BJ (cell line): ENCODE measurements around the gene MRPL36. TPM values are rescaled to one million over a fixed set of nuclear protein-coding genes. Genes with fewer than 3 reads are reported as not detected.
"Not testable (repeated sequence)": the region's sequence is repeated elsewhere in the genome, so short reads cannot be mapped to it uniquely, and the experiment has no call there.

ENCODE experiments used
- CTCF ChIA-PET: fragments of 350-600 bp; formaldehyde crosslinking; extraction: SDS; loops from one replicate; lab custom pipeline; 2021; ENCODE audit warnings: antibody characterized with exemption, inconsistent platforms; lab: Yijun Ruan, JAX
- POLR2A ChIA-PET: fragments of 300-600 bp; sonication (Branson Sonifier 250); formaldehyde crosslinking; extraction: SDS; loops from one replicate; lab custom pipeline; 2021; ENCODE audit warnings: antibody characterized with exemption; lab: Charles Lee
- DNase-seq: peaks from one replicate; pipeline ENCODE4 v3.0.0-alpha.2; 2011; ENCODE audit warnings: low read depth
- H3K27me3 ChIP-seq: 2 replicates; pipeline ENCODE4 v1.6.0; 2011; ENCODE audit warnings: low read length; ENCODE audit not compliant: control insufficient read depth, insufficient read depth
- H3K36me3 ChIP-seq: 2 replicates; pipeline ENCODE4 v1.5.1; 2011; ENCODE audit warnings: low read length; ENCODE audit not compliant: control insufficient read depth, insufficient read depth
- H3K4me3 ChIP-seq: 2 replicates; pipeline ENCODE4 v1.5.1; 2011; ENCODE audit warnings: low read depth, mild to moderate bottlenecking, control low read depth, low read length
- polyA plus RNA-seq: library from polyadenylated mRNA; depleted of rRNA; stranded (reverse); fragments of >200 nt; gene quantifications from 2 replicates; pipeline ENCODE4 v1.2.3, GENCODE V29; 2011
- TF ChIP-seq, protein P1 (sequence below): IDR thresholded peaks from 2 replicates; pipeline ENCODE4 v1.5.1; 2011; ENCODE audit warnings: low read depth, mild to moderate bottlenecking, control low read depth, inconsistent platforms, low read length, moderate library complexity; ENCODE audit not compliant: insufficient read depth

MRPL36 gene
- polyA plus RNA-seq, 1 experiment = 67.9 TPM

DNA sequence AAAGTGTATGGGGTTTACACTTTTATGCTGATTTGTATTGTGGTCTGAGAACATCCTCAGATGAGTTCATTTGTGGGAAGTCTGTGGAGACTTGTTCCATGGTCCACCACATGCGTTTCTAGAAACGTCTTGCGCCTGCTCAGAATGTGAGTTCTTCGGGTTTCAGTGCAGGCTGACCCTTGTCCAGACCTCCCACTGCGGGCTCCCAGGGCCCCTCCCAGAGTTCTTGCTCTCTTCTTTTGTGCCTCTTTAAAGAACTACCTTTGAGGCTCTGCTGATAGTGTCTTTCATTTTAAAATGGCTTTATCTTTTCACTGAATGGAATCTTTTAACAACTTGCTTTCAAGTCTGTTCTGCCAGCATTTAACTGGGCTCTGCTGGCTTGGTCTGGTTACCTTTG lies 19.1 kb upstream of the MRPL36 start:
- TF ChIP-seq, protein P1, sequence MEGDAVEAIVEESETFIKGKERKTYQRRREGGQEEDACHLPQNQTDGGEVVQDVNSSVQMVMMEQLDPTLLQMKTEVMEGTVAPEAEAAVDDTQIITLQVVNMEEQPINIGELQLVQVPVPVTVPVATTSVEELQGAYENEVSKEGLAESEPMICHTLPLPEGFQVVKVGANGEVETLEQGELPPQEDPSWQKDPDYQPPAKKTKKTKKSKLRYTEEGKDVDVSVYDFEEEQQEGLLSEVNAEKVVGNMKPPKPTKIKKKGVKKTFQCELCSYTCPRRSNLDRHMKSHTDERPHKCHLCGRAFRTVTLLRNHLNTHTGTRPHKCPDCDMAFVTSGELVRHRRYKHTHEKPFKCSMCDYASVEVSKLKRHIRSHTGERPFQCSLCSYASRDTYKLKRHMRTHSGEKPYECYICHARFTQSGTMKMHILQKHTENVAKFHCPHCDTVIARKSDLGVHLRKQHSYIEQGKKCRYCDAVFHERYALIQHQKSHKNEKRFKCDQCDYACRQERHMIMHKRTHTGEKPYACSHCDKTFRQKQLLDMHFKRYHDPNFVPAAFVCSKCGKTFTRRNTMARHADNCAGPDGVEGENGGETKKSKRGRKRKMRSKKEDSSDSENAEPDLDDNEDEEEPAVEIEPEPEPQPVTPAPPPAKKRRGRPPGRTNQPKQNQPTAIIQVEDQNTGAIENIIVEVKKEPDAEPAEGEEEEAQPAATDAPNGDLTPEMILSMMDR = no peak
- CTCF ChIA-PET = no interaction called here
- POLR2A ChIA-PET = no interaction called here

DNA sequence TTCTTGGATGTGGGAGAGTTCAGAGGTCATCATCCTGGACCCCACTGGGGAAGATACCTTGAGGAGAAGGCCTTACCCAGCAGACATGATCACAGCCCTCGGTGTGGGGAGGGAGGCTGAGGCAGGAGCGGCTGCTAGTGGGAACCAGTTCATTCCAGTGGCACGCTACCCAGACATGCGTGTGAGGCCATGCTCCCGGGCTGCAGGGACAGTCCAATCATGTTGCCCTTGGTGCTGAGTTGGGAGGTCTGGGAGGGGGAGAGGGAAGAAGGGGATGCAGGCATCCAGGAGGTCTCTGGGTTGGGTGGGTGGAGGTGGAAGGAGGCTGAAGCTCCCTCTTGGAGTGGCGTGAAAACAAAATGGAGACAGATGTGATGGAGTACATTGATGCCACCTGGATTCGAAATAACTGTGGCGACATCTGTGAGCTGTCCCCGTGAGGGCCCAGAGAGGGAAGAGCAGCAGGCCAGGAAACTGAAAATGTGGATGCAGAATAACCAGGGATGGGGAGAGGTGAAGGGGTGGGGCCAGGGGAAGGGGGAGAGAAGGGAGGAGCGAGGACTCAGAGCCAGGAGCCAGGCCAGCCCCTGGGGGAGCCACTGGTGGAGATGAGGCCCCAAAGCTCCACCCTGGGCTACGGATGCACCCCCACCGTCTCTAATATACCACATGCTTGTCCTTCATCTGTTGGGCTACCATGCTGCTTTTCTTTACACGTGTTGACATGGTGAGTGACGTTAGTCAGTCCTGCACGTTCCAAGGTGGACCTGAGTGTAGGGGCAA lies 17.8 kb upstream of the MRPL36 start:
- POLR2A ChIA-PET = no interaction called here
- Histone ChIP-seq H3K4me3 (no peak overlapping the region), H3K27me3 (no peaks in the 10 kb centered on the region), H3K36me3 (peaks cover 26% of the 10 kb centered on the region)
- CTCF ChIA-PET = interaction anchor here (1.1 kb wide), 1 partner anchor 54 kb away, joined by 3 read pairs; no protein-coding TSS in a partner anchor
- DNase-seq = no peak
- TF ChIP-seq, protein P1 = no peak

More for the DNA sequence above, 19.1 kb upstream of the MRPL36 start:
- no peak overlapping the region for H3K4me3 ChIP-seq
- peaks cover 25% of the 10 kb centered on the region for H3K36me3 ChIP-seq
- H3K27me3 ChIP-seq = no peaks in the 10 kb centered on the region
- no peak for DNase-seq

DNA sequence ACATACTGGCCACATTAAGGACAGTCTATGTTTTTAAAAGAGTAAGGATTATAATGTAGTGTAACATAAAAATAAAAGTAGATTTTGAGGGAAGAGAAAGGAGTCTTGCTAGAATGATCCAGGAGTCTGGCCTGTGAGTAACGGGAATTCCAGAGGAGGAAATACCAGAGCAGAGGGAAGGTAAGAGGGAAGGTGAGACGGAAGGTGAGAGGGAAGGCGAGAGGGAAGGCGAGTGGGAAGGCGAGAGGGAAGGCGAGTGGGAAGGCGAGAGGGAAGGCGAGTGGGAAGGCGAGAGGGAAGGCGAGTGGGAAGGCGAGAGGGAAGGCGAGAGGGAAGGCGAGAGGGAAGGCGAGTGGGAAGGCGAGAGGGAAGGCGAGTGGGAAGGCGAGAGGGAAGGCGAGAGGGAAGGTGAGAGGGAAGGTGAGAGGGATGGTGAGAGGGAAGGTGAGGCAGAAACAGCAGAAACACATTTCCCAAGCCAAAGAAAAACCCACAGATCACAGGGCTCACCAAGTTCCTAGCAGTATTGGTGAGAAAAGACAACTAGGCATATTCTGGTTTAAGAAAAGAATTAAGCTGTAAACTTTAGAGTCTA lies 17.0 kb upstream of the MRPL36 start:
- H3K27me3 ChIP-seq, H3K4me3 ChIP-seq, POLR2A ChIA-PET, DNase-seq: not testable (repeated sequence)
- H3K36me3 ChIP-seq = peaks cover 27% of the 10 kb centered on the region
- CTCF ChIA-PET = interaction anchor here (1.1 kb wide), 1 partner anchor 53 kb away, joined by 3 read pairs; no protein-coding TSS in a partner anchor

DNA sequence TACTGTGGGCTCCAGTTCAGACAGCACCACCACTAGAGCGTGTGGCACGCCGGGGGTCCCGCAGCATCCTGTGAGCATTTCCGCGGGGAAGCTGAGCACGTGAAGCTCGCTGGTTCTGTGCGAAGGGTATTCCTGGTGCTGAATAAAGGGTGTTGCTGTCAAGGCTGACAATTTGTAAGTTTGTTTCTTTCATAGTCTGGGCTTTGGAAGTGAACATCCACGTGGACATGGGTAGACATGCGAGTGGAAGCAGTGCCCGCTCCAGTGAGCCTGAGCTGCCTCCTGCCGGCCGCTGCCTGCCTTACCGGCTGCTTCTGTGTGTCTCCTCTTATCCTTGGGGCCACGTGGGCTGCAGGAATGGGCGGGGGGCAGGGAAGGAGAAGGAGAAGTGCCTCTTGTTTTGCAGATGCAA lies 16.2 kb upstream of the MRPL36 start:
- Histone ChIP-seq H3K27me3 (no peaks in the 10 kb centered on the region), H3K36me3 (peaks cover 25% of the 10 kb centered on the region), H3K4me3 (no peak overlapping the region)
- ChIA-PET CTCF (no interaction called here), POLR2A (no interaction called here)
- no peak for DNase-seq
- TF ChIP-seq, protein P1 = no peak

DNA sequence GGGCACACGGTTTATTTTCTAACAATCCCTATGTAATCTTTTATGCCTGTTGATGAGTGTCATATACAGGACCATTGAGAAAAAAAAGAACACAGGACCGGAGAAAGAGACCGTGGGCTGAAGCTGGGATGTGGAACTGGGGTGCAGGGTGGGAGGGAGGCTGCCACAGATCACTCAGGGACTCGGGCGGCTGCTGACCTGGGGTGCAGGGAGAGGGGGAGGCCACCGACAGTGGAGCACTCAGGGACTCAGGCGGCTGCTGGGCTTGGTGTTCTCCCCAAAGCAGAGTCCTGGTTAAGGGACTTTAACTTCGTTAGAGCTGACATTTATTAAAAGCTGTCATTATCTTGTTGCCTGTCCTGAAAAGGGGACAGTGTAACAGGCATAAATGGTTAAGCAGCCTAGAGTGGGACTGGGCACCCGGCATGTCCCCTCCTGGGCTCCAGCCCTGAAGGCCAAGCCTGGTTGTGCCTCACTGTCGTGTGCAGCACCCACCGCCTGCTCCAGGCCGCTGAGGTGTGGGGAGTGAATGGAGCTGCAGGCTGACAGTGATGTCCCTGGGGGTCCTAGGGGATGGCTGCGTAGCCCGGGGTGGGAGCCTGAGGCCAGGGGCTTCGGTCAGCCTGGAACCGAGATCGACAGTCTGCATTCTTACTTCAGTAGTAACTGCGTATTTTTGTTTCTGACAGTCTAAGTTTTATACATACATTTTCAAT lies 15.6 kb upstream of the MRPL36 start:
- no peak for DNase-seq
- H3K4me3 ChIP-seq = no peak overlapping the region
- TF ChIP-seq, protein P1 = no peak
- CTCF ChIA-PET = no interaction called here
- POLR2A ChIA-PET = no interaction called here
- H3K27me3 ChIP-seq = no peaks in the 10 kb centered on the region
- peaks cover 27% of the 10 kb centered on the region for H3K36me3 ChIP-seq
